HG03159 (cell line): ENCODE results near the gene KCNIP4.
"Not testable (repeated sequence)": the region's sequence is repeated elsewhere in the genome, so short reads cannot be mapped to it uniquely, and the experiment has no call there.

ENCODE experiments used
- ATAC-seq: cut with Tn5 transposase; IDR thresholded peaks from one replicate; pipeline ENCODE4 v1.9.1; 2021; ENCODE audit warnings: mild to moderate bottlenecking, moderate library complexity; ENCODE audit not compliant: unreplicated experiment

KCNIP4 gene

GRCh38 chr4:21386166-21386780 lies 562.3 kb downstream of the KCNIP4 start:
- ATAC-seq, result no peak

DNA sequence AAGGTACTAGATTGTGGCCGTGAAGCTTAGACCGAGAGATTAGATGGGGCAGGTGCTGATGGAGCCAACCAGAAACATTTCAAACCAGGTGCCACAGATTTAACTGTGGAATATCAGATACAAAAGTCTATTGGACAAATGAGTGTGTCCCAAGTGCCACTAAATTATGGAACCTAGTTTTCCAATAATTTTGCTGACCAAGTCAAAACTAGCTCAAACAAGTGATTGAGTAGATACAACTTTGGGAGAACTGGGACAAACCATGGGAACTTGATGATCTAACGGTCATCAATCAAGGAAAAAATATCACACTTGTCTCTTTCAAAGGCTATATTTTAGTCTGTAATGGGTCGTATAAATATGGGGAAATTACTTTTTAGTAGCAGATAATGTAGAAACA lies 562.9 kb downstream of the KCNIP4 start:
- no peak for ATAC-seq

DNA sequence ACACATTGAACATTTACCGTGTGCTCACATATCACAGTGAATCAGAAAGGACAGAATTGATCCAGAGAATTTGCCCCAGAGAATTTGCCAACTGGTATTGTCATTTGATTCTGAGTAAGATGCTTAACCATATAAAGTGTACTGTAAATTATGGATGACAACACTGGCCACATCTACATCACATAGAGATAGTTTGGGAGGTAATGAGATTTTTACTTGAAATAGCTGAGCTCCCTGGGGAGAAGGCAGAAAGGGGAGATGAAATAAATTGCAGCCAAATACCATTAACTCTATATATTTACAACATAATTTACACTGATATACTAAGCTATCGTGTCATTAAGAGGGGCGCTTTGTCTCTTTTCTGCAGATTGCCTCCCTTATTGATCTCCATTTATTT lies 564.0 kb downstream of the KCNIP4 start:
- ATAC-seq, result no peak

DNA sequence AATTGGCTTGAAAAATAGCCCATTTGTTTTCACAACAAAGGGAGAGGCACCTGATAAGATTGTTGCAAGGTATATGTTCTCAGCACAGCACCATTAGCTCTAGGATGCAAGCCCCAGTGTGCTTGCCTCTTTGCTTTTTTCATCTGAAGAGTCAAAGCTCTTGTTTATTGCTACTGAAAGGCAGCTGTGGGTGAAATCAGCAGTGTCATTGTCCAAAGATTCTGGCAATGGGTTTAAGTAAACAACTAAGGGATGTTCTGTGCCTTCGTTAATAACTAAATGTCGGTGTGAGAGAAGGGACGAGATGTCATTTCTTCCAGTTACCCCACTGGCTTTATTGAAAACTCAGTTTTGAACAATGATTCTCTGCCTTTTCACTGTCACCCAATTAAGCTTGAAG lies 567.7 kb downstream of the KCNIP4 start:
- ATAC-seq, result no peak

DNA sequence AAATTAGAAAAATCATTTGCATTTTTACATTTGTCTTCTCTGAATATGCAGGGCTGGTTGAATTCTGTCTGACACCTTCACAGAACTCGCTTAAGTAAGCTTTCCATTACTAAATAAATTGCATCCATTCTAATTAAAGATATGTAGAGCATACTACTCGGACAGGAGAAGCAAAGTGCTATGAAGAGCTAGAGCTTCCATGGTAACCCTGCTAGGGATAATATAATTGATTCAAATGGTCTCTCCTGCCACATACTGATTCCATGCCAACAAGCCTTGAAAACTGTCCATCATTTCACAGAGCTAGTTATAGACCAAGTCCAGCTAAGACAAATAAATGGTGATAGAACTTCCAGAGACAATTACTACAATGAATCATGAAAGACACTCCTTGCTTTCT lies 571.5 kb downstream of the KCNIP4 start:
- ATAC-seq, result no peak

DNA sequence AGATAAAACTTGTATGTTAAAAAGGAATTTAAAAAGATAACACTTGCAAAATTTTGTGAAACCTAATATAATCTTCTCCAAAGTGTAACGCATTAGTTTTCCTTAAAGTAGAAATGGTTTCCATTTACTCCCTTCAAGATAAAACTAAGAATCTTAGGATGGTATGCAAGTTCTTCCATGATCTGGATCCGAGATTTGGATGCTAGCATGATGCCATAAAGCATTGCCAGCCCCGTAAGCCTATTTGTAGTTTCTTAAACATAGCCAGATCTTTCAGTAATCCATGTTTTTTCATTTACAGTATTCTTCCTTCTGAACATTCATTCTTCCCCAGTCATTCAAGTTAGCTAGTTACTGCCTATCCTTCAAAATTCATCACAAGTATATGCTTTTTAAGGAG lies 572.4 kb downstream of the KCNIP4 start:
- ATAC-seq, result no peak

DNA sequence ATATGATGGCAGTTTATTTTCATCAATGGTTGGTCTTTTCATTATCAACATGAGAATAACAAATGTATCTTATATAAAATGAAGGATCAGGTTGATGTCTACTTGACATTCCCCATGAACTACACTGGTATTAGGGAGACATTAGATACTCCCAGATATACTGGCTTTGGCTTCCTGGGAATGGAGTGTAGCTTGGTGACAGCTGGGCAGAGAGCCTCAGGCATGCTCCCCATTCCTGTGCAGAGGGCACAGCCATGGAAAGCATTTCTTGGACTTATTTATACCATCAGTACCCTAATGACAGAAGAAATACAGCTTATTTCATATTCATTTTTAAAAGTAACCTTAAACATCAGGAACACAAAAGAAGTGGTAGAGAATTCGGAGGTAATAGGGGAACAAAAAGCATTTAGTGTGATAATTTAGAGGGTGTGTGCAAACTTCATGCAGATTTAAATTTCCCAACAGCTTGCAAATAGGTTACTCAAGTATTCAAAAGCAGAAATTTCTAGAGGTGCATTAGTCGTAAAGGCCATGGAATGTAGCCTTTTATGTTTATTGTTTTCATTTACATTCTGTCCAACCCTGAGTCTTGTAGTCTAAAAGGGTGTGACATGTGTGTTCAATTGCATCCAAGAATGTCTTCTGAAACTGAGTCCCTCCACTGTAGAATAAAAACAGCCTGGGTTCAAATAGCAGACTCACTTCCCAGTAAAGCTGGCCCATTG lies 573.8 kb downstream of the KCNIP4 start:
- no peak for ATAC-seq

DNA sequence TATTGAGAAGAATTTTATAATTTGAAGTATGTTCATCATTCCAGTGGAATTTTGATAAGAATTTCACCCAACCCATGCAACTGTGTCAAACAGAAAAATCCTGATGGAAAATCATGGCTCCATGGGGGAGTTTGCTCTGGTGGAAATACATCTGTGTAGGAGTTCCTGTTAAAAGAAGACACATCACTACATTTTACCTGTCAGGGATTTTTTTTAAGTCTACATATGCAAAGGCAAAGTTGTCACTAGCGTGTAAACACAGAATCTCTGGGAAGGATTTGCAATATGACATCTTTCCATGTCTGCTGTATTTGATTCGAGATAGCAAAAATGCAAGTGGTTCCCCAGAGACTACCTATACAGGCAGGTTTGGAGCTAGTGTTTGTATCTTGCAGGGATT lies 581.0 kb downstream of the KCNIP4 start:
- ATAC-seq, result no peak

DNA sequence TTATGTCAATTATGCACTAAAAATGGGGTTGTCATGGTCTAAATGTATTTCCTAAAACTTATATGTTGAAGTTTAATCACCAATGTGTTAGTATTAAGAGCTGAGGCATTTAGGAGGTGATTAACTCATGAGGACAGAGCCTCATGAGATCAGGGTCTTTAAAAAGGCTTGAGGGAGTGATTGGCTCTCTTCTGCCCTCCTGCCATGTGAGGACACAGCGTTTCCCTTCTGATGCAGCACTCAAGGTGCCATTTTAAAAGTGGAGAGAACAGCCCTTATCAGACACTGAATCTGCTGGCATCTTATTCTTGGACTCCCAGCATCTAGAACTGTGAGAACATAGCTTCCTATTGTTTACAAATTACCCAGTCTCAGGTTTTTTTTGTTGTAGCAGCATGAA lies 581.7 kb downstream of the KCNIP4 start:
- ATAC-seq, result no peak

DNA sequence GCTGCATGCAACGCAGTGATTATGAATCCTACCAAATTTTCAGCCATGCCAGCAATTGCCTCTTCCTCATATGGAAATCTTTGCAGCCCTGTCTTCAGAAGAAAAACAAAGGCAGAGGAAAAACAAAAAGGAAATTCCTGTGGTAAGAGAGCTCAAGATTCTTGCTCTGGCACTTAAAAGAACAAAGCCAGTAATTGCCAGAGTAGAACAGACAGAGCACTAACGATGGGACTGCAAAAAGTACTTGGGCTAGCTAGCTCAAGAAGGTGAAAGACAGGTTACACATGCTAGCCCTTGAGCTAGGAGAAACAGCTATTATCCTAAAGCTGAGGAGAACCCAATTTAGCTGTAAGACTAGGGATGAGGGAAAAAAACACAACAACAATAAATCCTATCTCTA lies 582.3 kb downstream of the KCNIP4 start:
- ATAC-seq, result no peak

DNA sequence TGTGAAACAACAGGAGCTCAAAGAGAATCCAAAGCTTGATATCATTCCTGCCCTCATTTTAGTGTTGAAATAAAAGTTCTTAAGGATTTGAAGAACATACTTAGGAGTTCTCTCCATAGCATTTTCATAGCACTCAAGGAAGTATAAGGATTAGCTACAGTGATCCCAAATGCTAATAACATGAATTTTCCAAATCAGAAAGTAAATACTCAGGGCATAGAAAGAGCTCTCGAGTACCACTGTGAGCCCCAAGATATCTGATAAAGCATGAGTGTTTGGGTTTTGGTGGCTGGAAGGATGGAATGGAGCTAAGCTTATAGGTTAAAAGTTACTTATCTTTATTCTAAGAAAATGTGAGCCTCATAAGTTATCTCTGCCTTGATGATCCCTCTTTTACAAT lies 584.9 kb downstream of the KCNIP4 start:
- no peak for ATAC-seq

- ATAC-seq, result not testable (repeated sequence)
Measured at GRCh38 chr4:21352354-21352753, 596.2 kb downstream of the KCNIP4 start.

GRCh38 chr4:21347142-21347541 lies 601.4 kb downstream of the KCNIP4 start:
- no peak for ATAC-seq

DNA sequence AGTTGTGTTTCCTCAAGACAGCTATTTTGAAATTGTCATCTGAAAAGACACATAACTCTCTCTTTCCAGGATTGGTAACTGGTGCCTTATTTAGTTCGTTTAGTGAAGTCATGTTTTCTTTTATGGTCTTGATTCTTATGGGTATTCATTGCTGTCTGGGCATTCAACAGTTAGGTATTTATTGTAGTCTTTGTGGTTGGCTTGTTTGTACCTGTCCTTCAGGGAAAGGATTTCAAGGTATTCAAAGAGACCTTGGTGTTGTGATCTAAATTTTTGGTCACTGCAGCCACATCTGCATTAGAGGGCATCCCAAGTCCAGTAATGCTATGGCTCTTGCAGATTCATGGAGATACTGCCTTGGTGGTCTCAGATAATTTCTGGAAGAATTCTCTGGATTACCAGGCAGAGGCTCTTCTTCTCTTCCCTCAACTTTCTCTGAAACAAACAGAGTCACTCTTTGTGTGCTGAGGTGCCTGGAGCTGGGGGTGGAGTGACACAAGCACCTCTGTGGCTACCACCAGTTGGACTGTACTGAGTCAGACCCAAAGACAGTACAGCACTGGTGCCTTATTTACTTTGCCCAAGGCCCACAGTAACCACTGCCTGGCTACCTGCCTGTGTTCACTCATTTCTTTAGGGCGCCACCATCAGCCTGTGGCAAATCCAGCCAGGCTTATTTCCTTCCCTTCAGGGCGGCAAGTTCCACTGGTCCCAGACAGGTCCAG lies 620.4 kb downstream of the KCNIP4 start:
- no peak for ATAC-seq

DNA sequence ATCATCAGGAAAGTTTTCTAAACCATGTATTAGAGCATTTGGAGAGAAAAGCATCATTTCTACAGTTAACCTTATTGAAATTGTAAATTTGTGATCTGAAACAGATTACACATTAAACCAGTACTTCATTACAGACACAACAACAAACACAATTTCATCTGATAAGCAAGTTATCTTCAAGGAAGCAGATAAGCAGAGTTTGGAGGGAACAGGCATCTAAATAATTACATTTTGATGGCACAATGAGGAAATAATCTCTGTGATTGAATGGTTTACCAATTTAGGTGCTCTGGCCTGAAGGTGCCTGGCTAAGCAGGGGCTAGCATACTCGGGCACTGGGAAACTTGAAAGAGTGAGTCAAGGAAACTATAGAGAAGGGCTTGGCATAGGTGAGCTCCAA lies 628.5 kb downstream of the KCNIP4 start:
- ATAC-seq, result no peak

DNA sequence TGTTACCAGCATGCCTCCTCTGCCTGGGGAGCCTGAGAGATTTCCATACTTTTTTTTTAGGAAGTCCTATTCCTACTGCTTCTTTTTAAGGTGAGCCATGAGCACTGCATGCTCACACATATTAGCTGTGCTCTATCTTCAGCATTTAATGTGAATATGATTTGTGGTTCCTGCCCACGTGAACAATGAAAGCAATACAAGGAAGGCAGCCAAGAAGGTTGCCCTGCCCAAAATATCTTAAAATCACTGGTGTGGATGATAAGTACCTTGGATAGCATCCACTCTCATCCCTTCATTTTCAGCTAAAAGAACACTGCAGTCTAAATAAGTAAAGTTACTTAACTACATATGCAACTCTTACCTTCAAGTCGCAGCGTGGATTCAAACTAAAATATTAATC lies 640.9 kb downstream of the KCNIP4 start:
- no peak for ATAC-seq

DNA sequence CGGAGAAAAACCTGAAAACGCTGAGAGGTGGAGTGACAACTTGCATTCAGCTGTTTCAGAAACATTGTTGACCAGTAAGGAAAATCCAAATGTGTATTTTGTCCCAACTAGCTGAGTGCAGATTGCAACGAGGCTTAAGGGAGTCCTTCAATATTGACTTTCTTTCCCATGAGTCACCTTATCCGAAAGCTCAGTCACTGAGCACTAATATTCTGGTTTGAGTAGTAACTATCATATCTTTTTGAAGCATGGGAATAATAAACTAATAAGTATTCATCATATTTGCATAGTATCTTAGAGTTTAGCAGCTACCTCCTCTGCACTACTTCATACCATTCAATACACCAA lies 644.1 kb downstream of the KCNIP4 start:
- no peak for ATAC-seq

GRCh38 chr4:21290562-21290961 lies 658.0 kb downstream of the KCNIP4 start:
- no peak for ATAC-seq

GRCh38 chr4:21276046-21276445 lies 672.5 kb downstream of the KCNIP4 start:
- no peak for ATAC-seq

DNA sequence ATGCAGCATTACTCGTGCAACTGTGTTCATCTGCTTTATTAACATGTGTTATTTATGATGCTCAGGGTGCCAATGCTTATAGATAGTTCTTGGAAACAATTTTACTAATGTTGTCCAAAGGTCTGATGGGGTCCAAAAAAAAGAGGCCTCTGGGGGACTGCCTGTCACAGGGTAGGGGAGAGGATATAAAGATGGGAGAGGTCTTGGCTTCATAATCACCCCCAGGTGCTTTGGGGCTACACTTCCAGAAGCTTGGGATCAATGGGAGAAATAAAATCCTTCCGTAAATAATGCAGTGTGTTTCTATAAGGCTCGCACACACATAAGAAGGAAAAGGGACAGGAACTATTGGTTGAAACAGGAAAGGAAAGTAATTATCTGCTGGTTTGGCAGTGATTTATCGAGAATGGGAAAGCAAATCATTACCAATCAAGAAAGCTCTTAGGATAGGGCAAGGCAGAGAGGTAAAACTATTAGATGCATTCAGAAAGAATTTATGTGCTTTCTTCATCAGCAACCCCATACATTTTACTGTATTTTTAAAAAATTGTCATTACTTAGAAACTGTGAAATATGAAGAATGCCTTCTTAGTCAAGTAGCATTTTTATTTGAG lies 677.0 kb downstream of the KCNIP4 start:
- no peak for ATAC-seq

DNA sequence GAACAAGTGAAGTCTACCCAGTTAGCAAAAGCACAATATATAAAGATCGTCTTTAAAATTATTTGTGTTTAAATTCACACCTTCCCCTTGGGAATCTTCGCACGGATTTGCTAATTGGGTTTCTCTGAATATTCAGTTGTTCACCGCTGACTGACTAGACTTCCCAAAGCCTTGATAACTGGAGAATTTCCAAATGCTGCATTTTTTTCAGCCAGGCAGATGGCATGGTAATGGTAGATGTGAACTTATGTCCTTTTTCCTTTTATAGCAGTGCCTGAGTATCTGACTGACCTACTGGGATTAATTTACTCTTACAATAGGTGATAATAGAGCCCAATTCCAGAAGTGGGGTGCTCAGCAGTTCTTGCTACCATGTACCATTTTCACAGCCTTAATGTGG lies 700.2 kb downstream of the KCNIP4 start:
- ATAC-seq, result no peak

- ATAC-seq, result no peak
Measured at GRCh38 chr4:21242163-21242562, 706.4 kb downstream of the KCNIP4 start.
